Vagina (tissue), 2 donors: Measurements from ENCODE around the gene CCNA2. TPM values are rescaled to one million over a fixed set of nuclear protein-coding genes. Genes with fewer than 3 reads are reported as not detected.

Experiments used
- DNase-seq, 2 donors: peaks; one replicate each; pipeline ENCODE4 v3.0.0-alpha.2; 2017; ENCODE audit errors: extremely low spot score in 2 of 2
- H3K27ac ChIP-seq: fragments of 200-600 bp; sonication (generic); one replicate; pipeline ENCODE4 v1.5.1; 2019
- H3K27me3 ChIP-seq: fragments of 200-600 bp; sonication (generic); one replicate; pipeline ENCODE4 v1.5.1; 2019
- H3K36me3 ChIP-seq, 2 donors: fragments of 200-600 bp; sonication (generic); one replicate each; pipeline ENCODE4 v1.5.1; 2017 to 2019
- H3K4me1 ChIP-seq: fragments of 200-600 bp; sonication (generic); one replicate; pipeline ENCODE4 v1.5.1; 2019
- H3K4me3 ChIP-seq, 2 donors: fragments of 200-600 bp; sonication (generic); 1 replicate in 1 of 2; 2 replicates in 1 of 2; pipeline ENCODE4 v1.5.1; 2016 to 2019
- H3K9me3 ChIP-seq: fragments of 200-600 bp; sonication (generic); one replicate; pipeline ENCODE4 v1.5.1; 2019
- CTCF ChIP-seq, 3 experiments: fragments of 450-650 bp in 2 of 3; fragments of 200-600 bp in 1 of 3; sonication (generic) in 1 of 3; IDR thresholded peaks; one replicate each; pipeline ENCODE4 v1.5.1; 2017 to 2019; ENCODE audit warnings: antibody characterized with exemption in 3 of 3, mild to moderate bottlenecking in 2 of 3, moderate library complexity in 2 of 3
- POLR2A ChIP-seq, 2 donors: fragments of 450-650 bp; IDR thresholded peaks; one replicate each; pipeline ENCODE4 v1.6.1; 2017; ENCODE audit warnings: antibody characterized with exemption in 2 of 2, mild to moderate bottlenecking in 2 of 2, moderate library complexity in 2 of 2
- POLR2AphosphoS5 ChIP-seq, 2 donors: sonication (generic); formaldehyde crosslinking; IDR thresholded peaks; one replicate each; pipeline ENCODE4 v1.9.0; 2017; ENCODE audit warnings: antibody characterized with exemption in 2 of 2, mild to moderate bottlenecking in 2 of 2, low read depth in 1 of 2; ENCODE audit not compliant: insufficient read depth in 1 of 2
- intact Hi-C: fragments of 100-400 bp; cut with DNase I; formaldehyde crosslinking; loops from one replicate; pipeline ENCODE4 v1.15.1; 2023
- total RNA-seq: library from RNA; depleted of rRNA; stranded (reverse); fragments of >200 nt; gene quantifications from one replicate; pipeline ENCODE4 v1.2.3, GENCODE V29; 2016

CCNA2 gene
- total RNA-seq, 1 donor from 2014 or later = 5.4 TPM

GRCh38 chr4:121860121-121860520 is 36.4 kb upstream of the CCNA2 start:
- H3K4me1 ChIP-seq = no peaks in the 10 kb centered on the region
- DNase-seq = no peak
- intact Hi-C loops = no loop called here
- peaks cover 0 to 28% of the 10 kb centered on the region in 2 donors for H3K36me3 ChIP-seq
- no peaks in the 10 kb centered on the region for H3K9me3 ChIP-seq
- H3K27me3 ChIP-seq = no peaks in the 10 kb centered on the region
- H3K27ac ChIP-seq = no peak overlapping the region
- H3K4me3 ChIP-seq = no peak overlapping the region
- no peak for TF ChIP-seq POLR2AphosphoS5 (IDR thresholded peaks at IDR 0.05; ENCODE audit: insufficient read depth in 1 of 2, low read depth in 1 of 2)
- no peak for TF ChIP-seq POLR2A (IDR thresholded peaks at IDR 0.05)

- no peak for DNase-seq
- no peaks in the 10 kb centered on the region for H3K4me1 ChIP-seq
- intact Hi-C loops = no loop called here
- H3K36me3 ChIP-seq = peaks cover 0 to 29% of the 10 kb centered on the region in 2 donors
- TF ChIP-seq POLR2A (IDR thresholded peaks at IDR 0.05) = no peak
- TF ChIP-seq CTCF (IDR thresholded peaks at IDR 0.05) = no peak
- no peak for TF ChIP-seq POLR2AphosphoS5 (IDR thresholded peaks at IDR 0.05; ENCODE audit: insufficient read depth in 1 of 2, low read depth in 1 of 2)
- H3K4me3 ChIP-seq = no peak overlapping the region
- H3K9me3 ChIP-seq = no peaks in the 10 kb centered on the region
- no peaks in the 10 kb centered on the region for H3K27me3 ChIP-seq
- no peak overlapping the region for H3K27ac ChIP-seq
These were observed 27.7 kb upstream of the CCNA2 start for GRCh38 chr4:121851354-121851753.

- intact Hi-C loops = no loop called here
These were observed 23.0 kb upstream of the CCNA2 start for GRCh38 chr4:121846662-121847061.

GRCh38 chr4:121842862-121843261 is 19.2 kb upstream of the CCNA2 start:
- H3K4me3 ChIP-seq = no peak overlapping the region
- H3K27ac ChIP-seq = no peak overlapping the region
- no peaks in the 10 kb centered on the region for H3K27me3 ChIP-seq
- H3K9me3 ChIP-seq = no peaks in the 10 kb centered on the region
- no peaks in the 10 kb centered on the region for H3K4me1 ChIP-seq
- TF ChIP-seq CTCF (IDR thresholded peaks at IDR 0.05) (no peak), POLR2AphosphoS5 (IDR thresholded peaks at IDR 0.05; ENCODE audit: insufficient read depth in 1 of 2, low read depth in 1 of 2) (no peak)
- H3K36me3 ChIP-seq = peaks cover 0 to 51% of the 10 kb centered on the region in 2 donors
- no peak for DNase-seq
- intact Hi-C loops = no loop called here

More at GRCh38 chr4:121846662-121847061, 23.0 kb upstream of the CCNA2 start:
- TF ChIP-seq POLR2A (IDR thresholded peaks at IDR 0.05) (no peak), CTCF (IDR thresholded peaks at IDR 0.05) (no peak)
- Histone ChIP-seq H3K27me3 (no peaks in the 10 kb centered on the region), H3K27ac (no peak overlapping the region), H3K4me3 (no peak overlapping the region), H3K9me3 (no peaks in the 10 kb centered on the region), H3K4me1 (no peaks in the 10 kb centered on the region), H3K36me3 (peaks cover 0 to 45% of the 10 kb centered on the region in 2 donors)
- DNase-seq = no peak

GRCh38 chr4:121838136-121838535 is 14.5 kb upstream of the CCNA2 start:
- Histone ChIP-seq H3K27me3 (no peaks in the 10 kb centered on the region), H3K4me3 (no peak overlapping the region), H3K36me3 (peaks cover 0 to 47% of the 10 kb centered on the region in 2 donors), H3K27ac (no peak overlapping the region), H3K4me1 (no peaks in the 10 kb centered on the region), H3K9me3 (no peaks in the 10 kb centered on the region)
- TF ChIP-seq POLR2AphosphoS5 (IDR thresholded peaks at IDR 0.05; ENCODE audit: insufficient read depth in 1 of 2, low read depth in 1 of 2) (no peak), POLR2A (IDR thresholded peaks at IDR 0.05) (no peak), CTCF (IDR thresholded peaks at IDR 0.05) (no peak)
- intact Hi-C loops = no loop called here
- DNase-seq = no peak
